Myometrial cell (primary cell): ENCODE data around the gene PKN3. TPM values are rescaled to one million over a fixed set of nuclear protein-coding genes. Genes with fewer than 3 reads are reported as not detected.

ENCODE experiments used
- total RNA-seq: library from RNA; depleted of rRNA; stranded (reverse); fragments of >200 nt; gene quantifications from 2 replicates; pipeline ENCODE4 v1.2.3, GENCODE V29; 2015

PKN3 gene
- total RNA-seq: 3.7 and 4.6 TPM in 2 replicates

GRCh38 chr9:128702445-128702948 is at the start of gene PKN3:
Gene PKN3, plus strand, starts transcription at chr9:128702503. Its CDS starts 413 bp downstream, at chr9:128702916.

GRCh38 chr9:128656416-128657343 is 45.6 kb upstream of the PKN3 start, which contains the start of gene DYNC2I2:
Gene DYNC2I2, minus strand, starts transcription at chr9:128656847. Its CDS starts 121 bp downstream, at chr9:128656726.

GRCh38 chr9:128688501-128689292 is 13.6 kb upstream of the PKN3 start, which contains the start of gene SET:
Gene SET, plus strand, starts transcription at chr9:128689222. Its CDS starts 361 bp downstream, at chr9:128689583.

GRCh38 chr9:128723866-128724743 is 21.8 kb downstream of the PKN3 start, which contains the start of gene ZDHHC12:
Gene ZDHHC12, minus strand, starts transcription at chr9:128724127. Its CDS starts 34 bp downstream, at chr9:128724093.

Other genes with a start within 250 kb of the PKN3 start
- 49.6 and 57.4 TPM in 2 replicates for gene ODF2, start 246.5 kb upstream of the PKN3 start, total RNA-seq
- 30.0 and 35.1 TPM in 2 replicates for gene GLE1, start 197.8 kb upstream of the PKN3 start, total RNA-seq
- 195 and 254 TPM in 2 replicates for gene SPTAN1, start 149.9 kb upstream of the PKN3 start, total RNA-seq
- 112 and 139 TPM in 2 replicates for gene DYNC2I2, start 45.7 kb upstream of the PKN3 start, total RNA-seq
- gene SET, start 13.3 kb upstream of the PKN3 start, total RNA-seq: 258 and 367 TPM in 2 replicates
- 89.1 and 122 TPM in 2 replicates for gene ZDHHC12, start 21.6 kb downstream of the PKN3 start, total RNA-seq
- gene ZER1, start 69.4 kb downstream of the PKN3 start, total RNA-seq: 21.3 and 33.7 TPM in 2 replicates
- gene TBC1D13, start 84.8 kb downstream of the PKN3 start, total RNA-seq: 13.5 and 13.6 TPM in 2 replicates
- 28.0 and 40.4 TPM in 2 replicates for gene ENDOG, start 116.0 kb downstream of the PKN3 start, total RNA-seq
- 25.4 and 31.0 TPM in 2 replicates for gene SPOUT1, start 127.3 kb downstream of the PKN3 start, total RNA-seq
- 19.1 and 25.7 TPM in 2 replicates for gene KYAT1, start 179.4 kb downstream of the PKN3 start, total RNA-seq
- 39.2 and 44.1 TPM in 2 replicates for gene LRRC8A, start 179.6 kb downstream of the PKN3 start, total RNA-seq
- gene PHYHD1, start 218.5 kb downstream of the PKN3 start, total RNA-seq: 5.5 and 9.7 TPM in 2 replicates
- 29.1 and 37.5 TPM in 2 replicates for gene DOLK, start 245.1 kb downstream of the PKN3 start, total RNA-seq
- 30.8 and 37.9 TPM in 2 replicates for gene NUP188, start 245.2 kb downstream of the PKN3 start, total RNA-seq